HCT116 (cell line): ENCODE measurements around the gene PKN3.

Experiments
- CEBPB ChIP-seq: IDR thresholded peaks from 2 replicates; pipeline ENCODE4 v1.6.1; 2012; ENCODE audit warnings: low read depth
- EZH2 ChIP-seq: fragments of 200-600 bp; sonication (generic); IDR thresholded peaks from 2 replicates; pipeline ENCODE4 v1.6.1; 2017; ENCODE audit warnings: antibody characterized with exemption, mixed run types
- POLR2A ChIP-seq: IDR thresholded peaks from 2 replicates; pipeline ENCODE4 v1.7.0; 2011; ENCODE audit warnings: borderline replicate concordance; ENCODE audit not compliant: insufficient read depth, insufficient read length; ENCODE audit errors: extremely low read depth
- SIN3A ChIP-seq: IDR thresholded peaks from 2 replicates; pipeline ENCODE4 v1.6.1; 2012; ENCODE audit warnings: low read depth
- ZNF274 ChIP-seq: fragments of 200-500 bp; sonication (Bioruptor generic); IDR thresholded peaks from 2 replicates; pipeline ENCODE4 v1.6.1; 2014; ENCODE audit warnings: mild to moderate bottlenecking, low read depth, low read length, inconsistent platforms
- TF ChIP-seq, protein P1 (sequence below): IDR thresholded peaks from 2 replicates; pipeline ENCODE4 v1.6.1; 2012
- TF ChIP-seq, protein P2 (sequence below), 3 experiments: fragments of 200-600 bp in 1 of 3; sonication (generic) in 1 of 3; IDR thresholded peaks in 2 of 3; conservative IDR thresholded peaks in 1 of 3; 2 replicates each; pipeline ENCODE4 v1.5.1; 2012 to 2017; ENCODE audit warnings: low read depth in 2 of 3, low read length in 2 of 3, antibody characterized with exemption in 1 of 3, borderline replicate concordance in 1 of 3, control low read depth in 1 of 3, mild to moderate bottlenecking in 1 of 3, mixed read lengths in 1 of 3, mixed run types in 1 of 3, moderate library complexity in 1 of 3; ENCODE audit not compliant: insufficient read depth in 1 of 3
- TF ChIP-seq, protein P3 (sequence below): IDR thresholded peaks from 2 replicates; pipeline ENCODE4 v1.6.1; 2012

DNA sequence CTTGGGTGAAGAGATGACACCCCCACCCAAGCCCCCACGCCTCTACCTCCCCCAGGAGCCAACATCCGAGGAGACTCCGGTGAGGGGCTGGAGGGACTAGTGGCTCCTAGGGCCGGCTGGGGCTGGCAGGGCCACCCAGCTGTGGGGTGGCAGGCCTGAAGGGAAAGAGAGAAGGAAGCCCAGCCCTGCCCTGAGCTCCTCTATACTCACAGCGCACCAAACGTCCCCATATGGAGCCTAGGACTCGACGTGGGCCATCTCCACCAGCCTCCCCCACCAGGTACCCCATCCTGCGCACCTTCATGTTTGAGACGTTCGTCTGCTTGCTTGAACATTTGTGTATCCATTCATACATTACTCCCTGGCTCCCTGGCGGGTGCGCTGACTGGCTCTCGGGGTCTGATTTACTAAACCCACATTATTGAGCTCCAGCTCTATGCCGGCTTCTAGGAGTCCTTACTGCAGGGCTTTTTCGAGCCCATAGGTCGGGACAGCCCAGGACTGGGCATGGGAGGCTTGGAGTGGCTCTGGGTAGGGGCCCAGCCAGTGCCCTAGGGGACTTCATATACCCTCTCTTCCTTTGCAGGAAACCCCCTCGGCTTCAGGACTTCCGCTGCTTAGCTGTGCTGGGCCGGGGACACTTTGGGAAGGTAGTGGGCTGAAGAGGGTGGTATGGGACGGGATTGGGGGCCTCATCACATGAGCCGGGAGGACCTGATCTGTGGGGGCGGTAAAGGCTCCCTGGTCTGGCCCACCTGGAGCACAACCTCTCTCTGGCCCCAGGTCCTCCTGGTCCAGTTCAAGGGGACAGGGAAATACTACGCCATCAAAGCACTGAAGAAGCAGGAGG lies 12.5 kb downstream of the PKN3 start:
- TF ChIP-seq, protein P1, sequence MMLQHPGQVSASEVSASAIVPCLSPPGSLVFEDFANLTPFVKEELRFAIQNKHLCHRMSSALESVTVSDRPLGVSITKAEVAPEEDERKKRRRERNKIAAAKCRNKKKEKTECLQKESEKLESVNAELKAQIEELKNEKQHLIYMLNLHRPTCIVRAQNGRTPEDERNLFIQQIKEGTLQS, result no peak
- TF ChIP-seq ZNF274 (no peak), CEBPB (no peak), EZH2 (no peak), SIN3A (no peak), POLR2A (no peak)
- TF ChIP-seq, protein P2, sequence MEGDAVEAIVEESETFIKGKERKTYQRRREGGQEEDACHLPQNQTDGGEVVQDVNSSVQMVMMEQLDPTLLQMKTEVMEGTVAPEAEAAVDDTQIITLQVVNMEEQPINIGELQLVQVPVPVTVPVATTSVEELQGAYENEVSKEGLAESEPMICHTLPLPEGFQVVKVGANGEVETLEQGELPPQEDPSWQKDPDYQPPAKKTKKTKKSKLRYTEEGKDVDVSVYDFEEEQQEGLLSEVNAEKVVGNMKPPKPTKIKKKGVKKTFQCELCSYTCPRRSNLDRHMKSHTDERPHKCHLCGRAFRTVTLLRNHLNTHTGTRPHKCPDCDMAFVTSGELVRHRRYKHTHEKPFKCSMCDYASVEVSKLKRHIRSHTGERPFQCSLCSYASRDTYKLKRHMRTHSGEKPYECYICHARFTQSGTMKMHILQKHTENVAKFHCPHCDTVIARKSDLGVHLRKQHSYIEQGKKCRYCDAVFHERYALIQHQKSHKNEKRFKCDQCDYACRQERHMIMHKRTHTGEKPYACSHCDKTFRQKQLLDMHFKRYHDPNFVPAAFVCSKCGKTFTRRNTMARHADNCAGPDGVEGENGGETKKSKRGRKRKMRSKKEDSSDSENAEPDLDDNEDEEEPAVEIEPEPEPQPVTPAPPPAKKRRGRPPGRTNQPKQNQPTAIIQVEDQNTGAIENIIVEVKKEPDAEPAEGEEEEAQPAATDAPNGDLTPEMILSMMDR (IDR thresholded peaks at IDR 0.05 in 2 of 3, conservative IDR thresholded peaks at IDR 0.05 in 1 of 3; ENCODE audit: borderline replicate concordance in 1 of 3, insufficient read depth in 1 of 3, low read depth in 2 of 3, low read length in 2 of 3), result no peak
- TF ChIP-seq, protein P3, sequence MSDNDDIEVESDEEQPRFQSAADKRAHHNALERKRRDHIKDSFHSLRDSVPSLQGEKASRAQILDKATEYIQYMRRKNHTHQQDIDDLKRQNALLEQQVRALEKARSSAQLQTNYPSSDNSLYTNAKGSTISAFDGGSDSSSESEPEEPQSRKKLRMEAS, result no peak
